Measurements from ENCODE around the gene IMMT. TPM values are rescaled to one million over a fixed set of nuclear protein-coding genes. Genes with fewer than 3 reads are reported as not detected.
"Not testable (repeated sequence)": the region's sequence is repeated elsewhere in the genome, so short reads cannot be mapped to it uniquely, and the experiment has no call there.

The IMMT gene
- total RNA-seq, 1 experiment from 2014 or later: 97.7 TPM

- peaks cover 5% of the 10 kb centered on the region for H3K36me3 ChIP-seq (ENCODE audit: low read depth, low read length)
- H3F3A ChIP-seq (ENCODE audit: low read length, unreplicated experiment): no peaks in the 10 kb centered on the region
- ChIA-PET CTCF (no interaction called here), POLR2A (ENCODE audit: unreplicated experiment) (no interaction called here)
- no peaks in the 10 kb centered on the region for H3K9me2 ChIP-seq (replicated peaks; ENCODE audit: low read length)
- intact Hi-C loops (cut with micrococcal nuclease): no loop called here
- no peak overlapping the region for H2AFZ ChIP-seq (ENCODE audit: low read length)
- H3K9me3 ChIP-seq (ENCODE audit: low read length): no peaks in the 10 kb centered on the region
- H4K20me1 ChIP-seq (ENCODE audit: low read length): 0 out of 2 replicates have a peak, but pooled peaks cover 6% of the 10 kb centered on the region
- BruUV-seq (replicated peaks): no TSS peak
- no peak overlapping the region for H3K4me3 ChIP-seq (ENCODE audit: low read length)
- TF ChIP-seq EZH2phosphoT487 (IDR thresholded peaks at IDR 0.05; ENCODE audit: borderline replicate concordance, low read length): no peak
- TF ChIP-seq CTCF (conservative IDR thresholded peaks at IDR 0.05; ENCODE audit: low read depth, low read length): no peak
- no peak for TF ChIP-seq EZH2 (IDR thresholded peaks at IDR 0.05; ENCODE audit: low read length, unreplicated experiment)
- DNase-seq (no peak), ATAC-seq (no peak)
- H3K27me3 ChIP-seq (ENCODE audit: low read length): no peaks in the 10 kb centered on the region
- H3K4me2 ChIP-seq (ENCODE audit: low read length): no peak overlapping the region
- peaks cover 13% of the 10 kb centered on the region for H3K4me1 ChIP-seq (ENCODE audit: insufficient read depth, low read length)
- peaks cover 60% of the 10 kb centered on the region for H3K79me2 ChIP-seq (ENCODE audit: low read length)
- H3K9ac ChIP-seq (ENCODE audit: low read length): no peak overlapping the region
- H3K27ac ChIP-seq (ENCODE audit: low read length): no peak overlapping the region
These were observed 6.5 kb upstream of the IMMT start for GRCh38 chr2:86201671-86202335.

- H3K27ac ChIP-seq (ENCODE audit: low read length); H3K36me3 ChIP-seq (ENCODE audit: low read depth, low read length); H3K27me3 ChIP-seq (ENCODE audit: low read length); POLR2A ChIA-PET (ENCODE audit: unreplicated experiment); H4K20me1 ChIP-seq (ENCODE audit: low read length); H3K9me2 ChIP-seq (replicated peaks; ENCODE audit: low read length); H2AFZ ChIP-seq (ENCODE audit: low read length); H3K9me3 ChIP-seq (ENCODE audit: low read length); CTCF ChIA-PET; ATAC-seq; H3F3A ChIP-seq (ENCODE audit: low read length, unreplicated experiment); DNase-seq; intact Hi-C loops (cut with micrococcal nuclease); BruUV-seq (replicated peaks): not testable (repeated sequence)
- Histone ChIP-seq H3K4me2 (ENCODE audit: low read length) (peak overlapping the region; percentile 92), H3K79me2 (ENCODE audit: low read length) (peaks cover 69% of the 10 kb centered on the region), H3K4me3 (ENCODE audit: low read length) (peak overlapping the region; percentile 86), H3K4me1 (ENCODE audit: insufficient read depth, low read length) (peaks cover 16% of the 10 kb centered on the region), H3K9ac (ENCODE audit: low read length) (peak overlapping the region; percentile 86; the same call in 1 of the 2 replicates)
These were observed 5.3 kb upstream of the IMMT start for GRCh38 chr2:86200564-86200963.

GRCh38 chr2:86199834-86200177, 4.5 kb upstream of the IMMT start:
- DNase-seq: no peak
- Histone ChIP-seq H3K27ac (ENCODE audit: low read length) (peak overlapping the region; percentile 30; the same call in 1 of the 2 replicates), H3K9ac (ENCODE audit: low read length) (peak overlapping the region; percentile 86), H3K27me3 (ENCODE audit: low read length) (no peaks in the 10 kb centered on the region), H3K9me2 (replicated peaks; ENCODE audit: low read length) (no peaks in the 10 kb centered on the region), H3K4me2 (ENCODE audit: low read length) (peak overlapping the region; percentile 92), H4K20me1 (ENCODE audit: low read length) (0 out of 2 replicates have a peak, but pooled peaks cover 6% of the 10 kb centered on the region), H3K4me1 (ENCODE audit: insufficient read depth, low read length) (peaks cover 16% of the 10 kb centered on the region), H3K4me3 (ENCODE audit: low read length) (peak overlapping the region; percentile 86), H3K9me3 (ENCODE audit: low read length) (no peaks in the 10 kb centered on the region), H3K79me2 (ENCODE audit: low read length) (peaks cover 63% of the 10 kb centered on the region), H3F3A (ENCODE audit: low read length, unreplicated experiment) (no peaks in the 10 kb centered on the region), H2AFZ (ENCODE audit: low read length) (peak overlapping the region; percentile 81), H3K36me3 (ENCODE audit: low read depth, low read length) (no peaks in the 10 kb centered on the region; the same call in 1 of the 2 replicates)
- no peak for ATAC-seq
- ChIA-PET POLR2A (ENCODE audit: unreplicated experiment) (no interaction called here), CTCF (no interaction called here)
- no TSS peak for BruUV-seq (replicated peaks)
- no peak for TF ChIP-seq EZH2 (IDR thresholded peaks at IDR 0.05; ENCODE audit: low read length, unreplicated experiment)
- no peak for TF ChIP-seq CTCF (conservative IDR thresholded peaks at IDR 0.05; ENCODE audit: low read depth, low read length)
- intact Hi-C loops (cut with micrococcal nuclease): no loop called here

Data from PC-3 (cell line).